Stimulated activated naive CD8-positive, alpha-beta T cell treated with anti-CD3 and anti-CD28 coated beads, Interleukin-15, Interleukin-2, amounts not matched to agents 100 U/mL and 50 U/mL, for 24 hours (primary cell): Measurements from ENCODE around the gene KRT31.
"Not testable (repeated sequence)": the region's sequence is repeated elsewhere in the genome, so short reads cannot be mapped to it uniquely, and the experiment has no call there.

Experiments used
- ATAC-seq: fragments of 150-1000 bp; cut with Tn5 transposase; one replicate; pipeline ENCODE4 v1.10.0; 2021
- DNase-seq: peaks from one replicate; pipeline ENCODE4 v3.0.0; 2021

Gene KRT31

DNA sequence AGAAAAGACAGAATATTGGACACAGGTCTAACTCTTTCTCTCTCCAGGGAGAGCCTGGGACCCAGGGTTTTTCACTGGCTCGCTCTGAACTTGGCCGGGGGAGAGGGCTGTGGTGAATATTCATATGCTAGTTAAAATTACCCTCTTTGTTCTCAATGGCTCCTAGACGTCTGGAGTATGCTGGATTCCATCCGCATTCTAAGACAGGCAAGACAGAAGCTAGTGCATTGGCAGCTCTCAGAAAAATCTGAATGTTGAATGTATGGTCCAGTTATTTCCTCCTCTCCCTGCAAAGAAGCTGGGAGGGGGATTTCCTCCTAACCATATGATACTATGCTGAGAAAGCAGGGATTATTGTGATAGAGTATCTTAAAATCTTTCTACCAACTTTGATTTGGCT lies 9.7 kb downstream of the KRT31 start:
- no peak for ATAC-seq
- DNase-seq, result no peak

DNA sequence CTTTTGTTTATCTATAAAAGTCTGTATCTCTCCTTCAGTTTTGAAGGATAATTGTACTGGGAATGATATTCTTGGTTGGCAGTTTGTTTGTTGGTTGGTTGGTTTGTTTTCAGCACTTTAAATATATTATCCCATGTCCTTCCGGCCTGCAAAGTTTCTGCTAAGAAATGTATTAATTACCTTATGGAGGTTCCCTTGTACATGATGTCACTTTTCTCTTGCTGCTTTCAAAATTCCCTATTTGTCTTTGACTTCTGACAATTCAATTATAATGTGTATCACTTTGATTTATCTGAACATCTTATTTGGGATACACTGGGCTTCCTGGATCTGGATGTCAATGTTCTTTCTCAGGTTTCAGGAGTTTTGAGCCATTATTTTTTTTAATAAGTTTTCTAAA lies 11.2 kb downstream of the KRT31 start:
- no peak for DNase-seq
- no peak for ATAC-seq

DNA sequence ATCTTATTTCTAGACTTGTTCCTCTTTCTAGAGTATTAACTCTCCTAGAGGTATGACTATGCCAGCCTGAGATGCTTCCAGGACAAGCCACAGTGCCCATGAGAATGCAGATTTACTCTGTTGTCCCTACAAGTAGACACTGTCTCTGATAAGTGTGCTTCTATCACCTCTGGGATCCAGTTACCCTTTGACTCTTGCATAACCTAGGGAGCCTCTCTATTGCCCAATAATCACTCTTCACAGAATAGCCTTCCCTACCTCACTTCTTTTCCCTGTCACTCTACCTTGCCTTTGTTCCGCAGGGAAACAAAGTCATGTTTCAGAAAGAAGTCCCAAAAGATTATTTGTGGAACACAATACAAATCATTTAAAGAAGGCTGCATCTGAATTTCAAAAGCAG lies 13.7 kb downstream of the KRT31 start:
- ATAC-seq, result no peak
- DNase-seq, result no peak

DNA sequence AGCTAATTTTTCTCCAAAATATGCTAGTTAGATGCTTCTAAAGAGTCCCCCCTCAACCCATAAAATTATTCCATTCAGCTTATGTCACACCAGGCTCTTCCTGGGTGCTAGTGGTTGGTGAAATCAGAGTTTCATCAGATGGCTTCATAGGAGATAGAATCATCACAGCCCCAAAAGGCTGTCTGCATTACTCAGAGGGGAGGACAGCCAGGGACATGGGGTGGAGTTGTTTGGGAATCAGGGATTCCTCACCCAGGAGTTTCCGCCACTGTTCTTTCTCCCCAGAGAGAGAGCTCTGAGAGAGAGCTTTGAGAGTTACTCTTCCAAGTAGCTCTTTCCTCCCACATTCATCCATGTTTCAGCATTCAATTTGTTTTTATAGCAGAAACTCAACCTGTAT lies 15.0 kb downstream of the KRT31 start:
- DNase-seq (no peak), ATAC-seq (no peak)

DNA sequence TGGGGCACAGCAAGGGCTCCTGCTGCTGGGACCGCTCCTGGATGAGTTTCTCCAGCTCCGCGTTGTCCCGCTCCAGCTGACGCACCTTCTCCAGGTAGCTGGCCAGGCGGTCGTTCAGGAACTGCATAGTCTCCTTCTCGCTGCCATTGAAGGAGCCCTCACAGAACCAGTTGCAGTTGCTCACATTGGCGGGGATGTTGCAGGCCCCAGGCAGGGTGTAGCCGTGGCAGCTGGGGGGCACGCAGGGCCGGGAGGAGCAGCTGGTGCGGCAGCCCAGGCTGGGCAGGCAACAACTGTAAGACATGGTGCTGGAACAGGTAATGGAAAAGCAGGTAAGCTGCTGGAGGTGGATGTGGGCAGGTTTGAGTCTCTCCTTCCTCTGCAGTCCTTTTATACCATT lies 15.5 kb downstream of the KRT31 start, which contains the start of gene KRT34:
KRT34 (minus strand) TSS at position 364 of the 400 bp plus-strand sequence; CDS start at position 304, 60 bp downstream.
- not testable (repeated sequence) for DNase-seq, ATAC-seq

DNA sequence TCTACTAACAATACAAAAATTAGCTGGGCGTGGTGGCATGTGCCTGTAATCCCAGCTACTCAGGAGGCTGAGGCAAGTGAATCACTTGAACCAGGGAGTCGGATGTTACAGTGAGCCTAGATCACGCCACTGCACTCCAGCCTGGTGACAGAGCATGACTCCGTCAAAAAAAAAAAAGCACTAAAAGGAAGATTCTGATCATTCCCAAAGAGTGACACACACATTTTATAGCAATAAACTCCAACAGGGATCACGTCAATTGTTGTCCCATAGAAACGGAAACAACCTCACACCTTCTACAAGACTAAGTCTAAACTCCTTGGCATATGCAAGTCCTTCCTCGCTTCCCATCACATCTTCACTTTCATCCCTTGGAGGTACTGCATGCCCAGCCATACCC lies 17.3 kb downstream of the KRT31 start:
- DNase-seq, ATAC-seq: not testable (repeated sequence)

DNA sequence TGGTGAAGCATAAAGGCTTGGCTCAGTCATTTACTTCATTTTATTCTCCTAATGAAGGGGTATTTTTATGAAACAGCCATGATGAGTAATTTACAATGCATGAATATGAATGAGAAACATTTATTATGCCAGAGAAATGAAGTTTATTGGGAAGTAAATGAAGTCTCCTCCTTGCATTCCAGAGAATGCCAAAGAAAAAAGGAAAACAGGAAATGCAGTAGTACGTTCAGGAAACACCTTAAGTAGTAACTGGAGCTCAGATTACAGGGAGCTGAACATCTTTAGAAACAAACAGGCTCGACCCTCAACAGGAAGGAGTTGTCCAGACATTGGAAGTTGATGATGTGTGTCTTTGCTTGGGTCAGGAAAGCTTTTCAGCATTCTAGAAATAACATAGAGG lies 19.9 kb downstream of the KRT31 start:
- DNase-seq, result no peak
- ATAC-seq, result no peak

DNA sequence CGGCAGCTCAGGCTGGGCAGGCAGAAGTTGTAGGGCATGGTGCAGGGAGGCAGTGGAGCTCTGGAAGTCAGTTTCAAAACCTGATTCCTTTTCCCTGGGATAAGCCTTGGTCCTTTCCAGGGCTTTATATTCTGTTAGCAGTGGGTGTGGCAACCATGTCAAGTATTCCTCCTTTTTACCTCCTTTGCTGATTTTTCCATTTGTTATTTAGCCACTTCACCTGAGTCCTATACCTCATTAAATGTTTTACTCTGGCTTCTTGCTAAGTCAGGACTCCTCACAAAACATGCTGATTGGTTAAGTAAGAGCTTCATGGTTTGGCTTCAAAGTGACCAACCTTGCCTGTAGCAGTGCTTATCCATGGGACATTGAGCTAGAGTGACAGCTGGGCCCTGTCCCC lies 27.7 kb downstream of the KRT31 start, which contains the start of gene KRT33B:
KRT33B (minus strand) TSS at position 101 of the 400 bp plus-strand sequence; CDS start at position 38, 63 bp downstream.
- no peak for ATAC-seq
- no peak for DNase-seq

DNA sequence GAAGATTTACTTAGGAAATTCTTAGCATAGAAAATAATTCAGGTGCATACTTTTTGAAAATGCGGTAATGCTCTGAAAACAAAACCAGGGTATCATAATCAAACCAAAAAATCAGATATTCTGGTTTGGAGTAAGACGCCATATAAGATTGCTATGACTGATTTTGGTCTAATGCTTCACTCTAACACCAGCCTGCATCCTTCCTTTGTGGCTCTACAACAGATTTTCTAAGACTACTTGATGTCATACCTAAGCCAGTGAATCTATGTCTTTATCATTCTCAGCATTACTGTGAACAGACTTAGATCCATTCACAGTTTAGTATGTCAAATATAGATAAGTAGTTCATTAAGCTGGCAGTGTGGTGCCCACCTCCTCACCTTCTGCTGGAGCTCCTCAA lies 28.4 kb downstream of the KRT31 start:
- DNase-seq (no peak), ATAC-seq (no peak)

DNA sequence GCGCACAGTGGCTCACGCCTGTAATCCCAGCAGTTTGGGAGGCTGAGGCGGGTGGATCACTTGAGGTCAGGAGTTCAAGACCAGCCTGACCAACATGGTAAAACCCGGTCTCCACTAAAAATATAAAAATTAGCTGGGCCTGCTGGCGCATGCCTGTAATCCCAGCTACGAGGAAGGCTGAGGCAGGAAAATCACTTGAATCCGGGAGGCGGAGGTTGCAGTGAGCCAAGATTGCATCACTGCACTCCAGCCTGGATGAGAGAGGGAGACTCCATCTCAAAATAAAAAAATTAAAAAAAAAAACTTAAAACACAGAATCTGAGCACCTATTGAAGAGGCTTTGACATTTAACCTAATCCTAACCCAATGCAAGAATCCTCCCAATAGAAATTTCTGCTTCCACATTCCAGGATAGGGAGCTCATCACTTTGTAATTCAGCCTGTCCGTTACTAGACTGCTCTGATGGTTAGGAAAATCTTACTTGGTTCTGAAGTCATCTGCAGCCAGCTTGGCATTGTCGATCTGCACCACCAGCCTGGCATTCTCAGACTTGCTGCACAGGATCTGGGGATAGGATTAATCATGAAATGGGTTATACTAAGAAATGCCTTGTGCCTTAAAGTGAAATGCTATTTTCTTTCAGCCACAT lies 29.9 kb downstream of the KRT31 start:
- no peak for ATAC-seq
- DNase-seq, result no peak

DNA sequence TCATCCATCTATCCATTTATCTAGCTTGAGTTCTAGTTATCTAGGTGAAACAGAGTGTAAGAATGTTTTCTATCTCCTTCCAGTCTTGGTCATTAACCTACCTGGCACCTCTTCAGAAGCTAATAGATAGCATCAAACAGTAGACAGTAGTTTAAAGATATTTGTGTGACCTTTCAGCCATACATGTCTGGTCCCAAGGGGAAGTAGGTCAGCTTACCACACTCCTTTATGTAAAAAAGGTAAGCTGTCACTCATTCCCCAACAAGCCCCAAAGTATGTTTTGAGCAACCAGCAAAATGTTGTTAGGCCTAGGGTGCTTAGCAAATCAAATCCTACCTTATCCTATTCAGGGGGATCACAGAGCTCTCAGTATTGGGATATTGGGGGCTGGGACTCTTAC lies 31.3 kb downstream of the KRT31 start:
- no peak for ATAC-seq

DNA sequence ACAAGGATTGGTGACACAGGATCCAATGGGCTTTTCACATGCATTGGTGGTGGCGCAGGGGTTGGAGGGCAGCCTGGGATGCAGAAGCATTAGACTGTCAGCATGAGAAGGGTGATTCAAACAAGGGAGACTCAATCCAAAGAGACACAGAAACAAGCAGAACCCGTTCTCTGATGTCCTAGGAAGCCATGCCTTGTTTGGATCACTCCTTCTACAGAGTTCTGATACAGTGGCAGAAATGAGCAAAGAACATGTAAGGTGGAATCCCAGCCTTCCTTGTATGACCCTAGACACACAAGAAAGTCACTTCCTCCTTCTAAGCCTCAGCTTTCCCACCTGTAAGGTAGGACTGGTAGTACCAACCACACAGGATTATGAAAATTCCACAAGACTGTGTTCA lies 33.5 kb downstream of the KRT31 start:
- ATAC-seq, result no peak
- no peak for DNase-seq

More for the DNA sequence above, 31.3 kb downstream of the KRT31 start:
- no peak for DNase-seq

DNA sequence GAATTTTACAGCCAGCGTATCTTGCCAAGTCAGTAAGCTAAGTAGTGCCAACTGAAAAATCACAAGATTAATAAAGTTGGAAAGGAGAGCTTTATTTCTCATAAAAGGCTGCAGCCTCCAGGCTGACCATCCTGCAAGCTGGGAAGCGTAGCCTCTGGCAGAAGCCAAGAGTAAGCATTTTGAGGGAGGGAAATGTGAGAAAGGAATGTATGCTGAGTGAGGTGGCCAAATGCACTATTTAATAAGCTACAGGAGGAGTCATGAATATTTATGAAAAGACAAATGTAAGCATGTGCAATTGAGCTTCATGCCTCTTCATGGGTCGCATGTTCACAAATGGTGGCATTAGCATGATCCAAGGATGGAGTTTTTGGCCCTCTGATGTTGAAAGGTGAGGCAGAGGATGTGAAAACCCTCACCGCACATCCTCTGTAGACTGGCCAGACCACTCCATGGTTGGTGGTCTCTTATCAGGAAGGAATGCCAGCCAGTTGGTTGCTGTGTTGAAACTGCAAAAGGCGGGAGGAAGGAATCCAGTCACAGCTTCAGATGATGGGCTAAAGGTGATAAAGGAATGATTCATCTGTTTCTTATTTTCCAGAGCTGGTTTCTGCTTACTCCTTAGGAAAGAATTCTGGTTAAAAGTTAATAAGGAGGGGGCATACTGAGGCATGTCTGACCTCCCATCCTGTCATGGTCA lies 37.0 kb downstream of the KRT31 start:
- no peak for DNase-seq
- ATAC-seq, result no peak

DNA sequence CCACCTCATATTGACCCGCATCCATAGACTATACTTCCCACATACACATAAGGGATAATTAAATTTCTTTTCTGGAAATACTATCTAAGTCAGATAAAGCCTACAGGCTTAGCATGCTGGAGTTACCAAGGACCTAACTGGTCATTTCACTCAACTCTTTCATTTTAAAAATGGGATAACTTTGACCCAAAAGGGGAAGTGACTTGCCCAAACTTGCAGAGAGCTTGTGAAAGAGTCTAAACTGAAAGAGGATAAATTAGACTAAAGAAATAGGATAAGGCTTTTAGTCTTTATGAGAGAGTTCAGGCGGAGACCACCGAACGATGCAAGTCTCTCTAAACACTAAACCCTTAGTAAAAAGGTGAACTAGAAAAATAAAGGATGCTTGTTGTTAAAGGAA lies 42.9 kb downstream of the KRT31 start:
- DNase-seq, result no peak
- ATAC-seq, result no peak

DNA sequence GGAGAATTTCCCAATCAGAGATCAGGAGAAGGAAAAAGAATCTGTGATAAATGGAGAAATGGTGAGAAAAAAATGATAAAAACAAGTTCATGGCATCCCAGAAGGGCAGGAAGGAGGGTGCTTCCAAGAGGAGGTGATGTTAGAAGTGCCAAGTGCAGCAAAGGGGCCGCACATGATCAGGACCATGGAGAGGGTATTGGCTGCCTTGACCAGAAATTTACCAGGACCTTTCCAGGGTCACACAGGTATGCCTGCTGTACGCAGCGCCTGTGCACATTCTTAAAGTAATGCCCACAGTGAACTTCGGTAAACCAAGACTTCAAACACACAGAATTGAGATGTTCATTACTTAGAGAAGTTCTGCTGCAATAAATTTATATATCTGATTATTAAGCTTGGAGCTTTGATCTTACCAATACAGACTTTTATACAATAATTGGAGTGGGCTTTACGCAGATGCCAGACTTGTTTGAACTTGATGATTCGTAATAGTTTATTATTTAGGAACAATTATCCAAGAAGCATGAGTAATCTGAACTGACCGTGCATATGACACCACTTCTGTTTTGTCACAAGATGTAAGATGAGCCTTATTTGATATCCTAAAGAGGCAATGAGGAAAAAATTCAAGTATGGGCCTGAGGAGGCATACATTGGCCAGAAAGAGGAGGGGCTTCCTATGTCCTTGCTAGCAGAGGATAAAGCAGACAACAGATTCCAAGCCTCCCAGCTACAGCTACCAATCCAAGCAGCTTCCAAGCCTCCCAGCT lies 44.6 kb downstream of the KRT31 start:
- ATAC-seq (no peak), DNase-seq (no peak)

DNA sequence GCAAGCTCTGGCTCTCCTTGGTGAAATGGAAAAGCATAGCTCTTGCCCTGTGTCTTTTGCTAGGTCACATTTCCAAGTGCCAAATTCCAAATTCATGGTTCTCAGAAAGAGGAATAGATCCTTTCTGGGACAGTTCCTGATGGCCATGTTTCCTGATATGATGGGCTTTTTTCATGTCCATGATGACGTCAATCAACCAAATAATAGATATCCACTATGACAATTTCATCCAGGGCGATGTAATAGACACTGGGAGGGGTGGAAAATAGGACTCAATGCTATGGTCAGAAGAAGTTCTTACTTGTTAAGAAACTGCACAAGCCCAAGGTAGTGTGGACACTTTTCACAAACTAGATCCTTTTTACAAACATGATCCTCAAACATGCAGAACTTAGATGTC lies 46.2 kb downstream of the KRT31 start:
- ATAC-seq (no peak), DNase-seq (no peak)

DNA sequence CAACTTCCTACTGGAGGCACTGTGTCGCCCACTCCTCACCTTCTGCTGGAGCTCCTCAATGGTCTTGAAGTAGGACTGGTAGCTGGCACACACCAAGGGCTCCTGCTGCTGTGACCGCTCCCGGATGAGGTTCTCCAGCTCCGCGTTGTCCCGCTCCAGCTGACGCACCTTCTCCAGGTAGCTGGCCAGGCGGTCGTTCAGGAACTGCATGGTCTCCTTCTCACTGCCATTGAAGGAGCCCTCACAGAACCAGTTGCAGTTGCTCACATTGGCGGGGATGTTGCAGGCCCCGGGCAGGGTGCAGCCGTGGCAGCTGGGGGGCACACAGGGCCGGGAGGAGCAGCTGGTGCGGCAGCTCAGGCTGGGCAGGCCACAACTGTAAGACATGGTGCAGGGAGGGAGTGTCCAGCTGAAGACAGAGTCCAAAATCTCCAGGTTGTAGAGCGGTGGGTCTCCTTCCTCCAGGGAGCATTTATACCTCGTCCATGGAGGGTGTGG lies 47.0 kb downstream of the KRT31 start, which contains the start of gene KRT33A:
KRT33A (minus strand) TSS at position 448 of the 498 bp plus-strand sequence; CDS start at position 387, 61 bp downstream.
- ATAC-seq, DNase-seq: not testable (repeated sequence)

DNA sequence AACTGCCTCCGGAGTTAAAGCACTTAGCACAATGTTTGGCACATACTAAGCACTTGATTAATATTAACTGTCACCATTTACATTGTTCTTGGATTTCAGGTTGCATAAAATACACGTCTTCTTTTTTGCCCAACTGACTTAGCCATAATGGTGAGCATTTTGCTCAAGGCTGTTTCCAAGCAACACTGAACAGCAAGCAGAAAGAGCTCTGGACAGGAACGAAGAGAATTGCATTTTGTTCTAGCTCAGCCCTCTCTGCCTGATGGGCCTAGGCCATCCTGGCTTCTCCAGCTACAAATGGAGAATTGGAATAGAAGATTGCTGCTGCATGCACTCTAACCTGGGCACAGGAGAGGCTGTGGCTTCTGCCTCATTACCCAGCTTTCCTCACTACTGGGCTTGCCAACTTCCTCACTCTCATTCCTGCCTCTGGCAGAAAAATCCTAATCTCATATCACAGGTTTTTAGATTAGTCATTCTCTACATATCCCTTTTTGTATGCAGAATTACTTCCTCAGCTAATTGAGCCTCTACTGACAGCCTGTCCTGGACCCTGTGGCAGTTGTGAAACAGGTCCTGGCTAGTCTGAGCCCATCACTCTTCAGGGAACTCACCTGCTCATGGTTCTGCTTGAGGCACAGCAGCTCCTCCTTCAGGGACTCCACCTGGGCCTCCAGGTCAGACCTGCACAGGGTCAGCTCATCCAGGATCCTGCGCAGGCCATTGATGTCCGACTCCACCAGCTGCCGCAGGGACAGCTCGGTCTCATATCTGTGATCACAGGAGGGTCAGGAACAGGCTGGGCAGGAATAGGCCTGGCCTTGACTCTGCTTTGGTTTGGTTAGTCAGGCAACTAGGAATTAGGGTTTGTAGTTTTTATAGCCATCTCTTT lies 49.3 kb downstream of the KRT31 start:
- DNase-seq (no peak), ATAC-seq (no peak)

DNA sequence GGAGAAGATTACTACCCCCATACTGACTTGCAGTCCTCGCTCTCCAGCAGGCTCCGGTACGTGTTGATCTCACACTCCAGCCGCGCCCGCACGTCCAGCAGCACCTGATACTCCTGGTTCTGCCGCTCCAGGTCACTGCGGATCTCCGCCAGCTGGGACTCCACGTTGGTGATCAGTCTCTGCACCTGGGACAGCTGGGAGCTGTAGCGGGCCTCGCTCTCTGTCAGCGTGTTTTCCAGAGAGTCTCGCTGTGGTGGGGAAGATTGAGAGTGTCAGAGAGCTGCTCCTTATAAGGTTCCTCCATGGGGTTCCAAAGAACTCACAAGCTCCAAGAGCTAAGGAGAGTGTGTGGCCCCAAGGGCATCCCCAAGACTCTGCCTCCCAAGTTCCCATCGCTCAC lies 51.0 kb downstream of the KRT31 start:
- DNase-seq, ATAC-seq: not testable (repeated sequence)

DNA sequence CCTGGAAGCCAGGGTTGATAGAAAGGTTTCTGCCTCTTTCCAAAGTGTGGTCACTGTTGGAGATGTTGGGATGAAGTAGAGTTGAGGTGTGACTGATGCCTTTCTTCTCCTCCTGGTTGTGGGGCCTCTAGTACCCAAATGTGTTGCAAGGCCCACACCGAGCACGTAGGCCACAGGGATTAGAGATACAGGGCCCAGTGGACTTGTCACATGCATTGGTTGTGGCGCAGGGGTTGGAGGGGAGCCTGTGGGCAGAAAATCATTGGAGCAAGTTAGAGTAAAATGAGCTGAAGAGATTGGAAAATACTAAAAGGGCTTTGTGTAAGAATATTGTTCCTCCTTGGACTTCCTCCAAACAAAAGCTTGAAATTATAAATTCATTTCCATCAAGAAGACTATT lies 51.4 kb downstream of the KRT31 start:
- DNase-seq, result no peak
- no peak for ATAC-seq
